GM19395 (cell line): ENCODE measurements around the gene NFU1.
A peak's percentile ranks its signal among the peaks of the same experiment; 100 is the strongest.
"Not testable (repeated sequence)": the region's sequence is repeated elsewhere in the genome, so short reads cannot be mapped to it uniquely, and the experiment has no call there.

ENCODE experiments used
- ATAC-seq: cut with Tn5 transposase; IDR thresholded peaks from one replicate; pipeline ENCODE4 v1.9.1; 2021; ENCODE audit warnings: mild to moderate bottlenecking, moderate library complexity; ENCODE audit not compliant: unreplicated experiment

Gene NFU1

GRCh38 chr2:69452687-69453086 is 15.5 kb upstream of the NFU1 start:
- ATAC-seq: no peak

GRCh38 chr2:69450735-69451416 is 13.6 kb upstream of the NFU1 start:
- no peak for ATAC-seq

- ATAC-seq: no peak
Observed at GRCh38 chr2:69449906-69450305, 12.7 kb upstream of the NFU1 start.

GRCh38 chr2:69443673-69444072 is 6.4 kb upstream of the NFU1 start:
- not testable (repeated sequence) for ATAC-seq

GRCh38 chr2:69439499-69439898 is 2.3 kb upstream of the NFU1 start:
- ATAC-seq: not testable (repeated sequence)

- no peak for ATAC-seq
Observed at GRCh38 chr2:69438580-69438979, 1.3 kb upstream of the NFU1 start.

- ATAC-seq: no peak
Observed at GRCh38 chr2:69437751-69438154, 518 bp upstream of the NFU1 start.

GRCh38 chr2:69436596-69436937 is 668 bp downstream of the NFU1 start:
- ATAC-seq: peak; percentile 8

GRCh38 chr2:69434753-69435152 is 2.5 kb downstream of the NFU1 start:
- ATAC-seq: no peak

GRCh38 chr2:69429491-69430183 is 7.6 kb downstream of the NFU1 start:
- no peak for ATAC-seq

GRCh38 chr2:69428981-69429380 is 8.3 kb downstream of the NFU1 start:
- ATAC-seq: no peak

- ATAC-seq: no peak
Observed at GRCh38 chr2:69424419-69424818, 12.8 kb downstream of the NFU1 start.

GRCh38 chr2:69422198-69422597 is 15.0 kb downstream of the NFU1 start:
- ATAC-seq: no peak

GRCh38 chr2:69419111-69419510 is 18.1 kb downstream of the NFU1 start:
- not testable (repeated sequence) for ATAC-seq

- ATAC-seq: no peak
Observed at GRCh38 chr2:69416147-69416546, 21.1 kb downstream of the NFU1 start.

- no peak for ATAC-seq
Observed at GRCh38 chr2:69411120-69411519, 26.1 kb downstream of the NFU1 start.

GRCh38 chr2:69405306-69405705 is 31.9 kb downstream of the NFU1 start:
- no peak for ATAC-seq

GRCh38 chr2:69400121-69400520 is 37.1 kb downstream of the NFU1 start:
- ATAC-seq: no peak

GRCh38 chr2:69397234-69397633 is 40.0 kb downstream of the NFU1 start:
- no peak for ATAC-seq

GRCh38 chr2:69395866-69396265 is 41.4 kb downstream of the NFU1 start:
- ATAC-seq: no peak

- no peak for ATAC-seq
Observed at GRCh38 chr2:69393963-69394362, 43.3 kb downstream of the NFU1 start.

- ATAC-seq: no peak
Observed at GRCh38 chr2:69390471-69390870, 46.8 kb downstream of the NFU1 start.

GRCh38 chr2:69390001-69390400 is 47.2 kb downstream of the NFU1 start:
- ATAC-seq: no peak
